GM12878 (cell line): Measurements from ENCODE around the gene DUOXA1. TPM values are rescaled to one million over a fixed set of nuclear protein-coding genes. Genes with fewer than 3 reads are reported as not detected.

ENCODE experiments used
- ATAC-seq: fragments of 200-7000 bp; cut with Tn5 transposase; 3 replicates; pipeline ENCODE4 v1.9.1; 2020; ENCODE audit warnings: mild to moderate bottlenecking, moderate library complexity
- BruUV-seq: library from RNA; stranded (reverse); fragments of 400-500 nt; replicated peaks from 2 replicates; lab custom pipeline; 2021; lab: Mats Ljungman, UMichigan
- CTCF ChIA-PET: fragments of 300-600 bp; sonication (Branson Sonifier 250); formaldehyde crosslinking; extraction: SDS; loops from one replicate; lab custom pipeline; 2021; ENCODE audit warnings: inconsistent platforms; lab: Yijun Ruan, JAX
- POLR2A ChIA-PET: fragments of 350-600 bp; formaldehyde crosslinking; extraction: SDS; loops from one replicate; lab custom pipeline; 2021; ENCODE audit warnings: inconsistent platforms; lab: Charles Lee
- RAD21 ChIA-PET: fragments of 300-600 bp; sonication (Branson Sonifier 250); formaldehyde crosslinking; loops from one replicate; lab custom pipeline; 2023; ENCODE audit warnings: antibody characterized with exemption; ENCODE audit not compliant: unreplicated experiment; lab: Charles Lee
- SMC1A ChIA-PET: fragments of 300-600 bp; sonication (Branson Sonifier 250); formaldehyde crosslinking; loops from one replicate; lab custom pipeline; 2023; ENCODE audit not compliant: unreplicated experiment, uncharacterized antibody; lab: Charles Lee
- DNase-seq: peaks from one replicate; pipeline ENCODE4 v3.0.0-alpha.2; 2011; ENCODE audit warnings: low read depth, low spot score
- FAIRE-seq: peaks from 3 replicates; lab custom pipeline; 2011; peaks lifted over from hg19 to GRCh38; lab: Jason Lieb, UNC
- H2AFZ ChIP-seq: 2 replicates; pipeline ENCODE4 v1.6.0; 2011; ENCODE audit warnings: low read depth, low read length, control low read depth; ENCODE audit not compliant: control insufficient read depth
- H3K27ac ChIP-seq: 2 replicates; pipeline ENCODE4 v1.5.1; 2011; ENCODE audit warnings: control low read depth; ENCODE audit not compliant: control insufficient read depth, insufficient read depth
- H3K27me3 ChIP-seq, 2 experiments: replicated peaks in 1 of 2; 2 replicates each; pipeline versions ENCODE4 v1.6.0 to v1.6.1; 2011; ENCODE audit warnings: low read length in 1 of 2; ENCODE audit not compliant: control insufficient read depth in 2 of 2, insufficient read depth in 2 of 2
- H3K36me3 ChIP-seq, 2 experiments: 2 replicates each; pipeline ENCODE4 v1.5.1; 2011; ENCODE audit warnings: low read length in 1 of 2; ENCODE audit not compliant: control insufficient read depth in 2 of 2, insufficient read depth in 2 of 2
- H3K4me1 ChIP-seq: 2 replicates; pipeline ENCODE4 v1.6.1; 2011; ENCODE audit warnings: mild to moderate bottlenecking, low read length, moderate library complexity, mixed read lengths; ENCODE audit not compliant: control insufficient read depth, insufficient read depth
- H3K4me2 ChIP-seq: 2 replicates; pipeline ENCODE4 v1.6.0; 2011; ENCODE audit warnings: control low read depth; ENCODE audit not compliant: control insufficient read depth, insufficient read depth
- H3K4me3 ChIP-seq: fragments of 200-600 bp; sonication (generic); 2 replicates; pipeline ENCODE4 v1.5.1; 2016
- H3K79me2 ChIP-seq: 2 replicates; pipeline ENCODE4 v1.6.0; 2011; ENCODE audit warnings: low read length; ENCODE audit not compliant: control insufficient read depth, insufficient read depth
- H3K9ac ChIP-seq: 2 replicates; pipeline ENCODE4 v1.8.0; 2011; ENCODE audit warnings: low read length, control low read depth, mixed read lengths; ENCODE audit not compliant: control insufficient read depth, insufficient read depth
- H3K9me3 ChIP-seq: replicated peaks from 3 replicates; pipeline ENCODE4 v1.5.1; 2011; ENCODE audit warnings: mild to moderate bottlenecking, low read length; ENCODE audit not compliant: control insufficient read depth, insufficient read depth
- H4K20me1 ChIP-seq: 2 replicates; pipeline ENCODE4 v1.6.0; 2011; ENCODE audit not compliant: control insufficient read depth, insufficient read depth
- CBFB ChIP-seq: IDR thresholded peaks from 2 replicates; pipeline ENCODE4 v1.6.1; 2016; ENCODE audit warnings: antibody characterized with exemption, low read depth
- DPF2 ChIP-seq: fragments of 450-650 bp; IDR thresholded peaks from 2 replicates; pipeline ENCODE4 v1.6.1; 2017; ENCODE audit warnings: mild to moderate bottlenecking
- RAD51 ChIP-seq: fragments of 450-650 bp; IDR thresholded peaks from 2 replicates; pipeline ENCODE4 v1.6.1; 2016; ENCODE audit warnings: moderate library complexity, mild to moderate bottlenecking, inconsistent platforms
- RBBP5 ChIP-seq: fragments of 200-600 bp; sonication (generic); conservative IDR thresholded peaks from 2 replicates; pipeline ENCODE4 v1.6.1; 2016
- RCOR1 ChIP-seq: conservative IDR thresholded peaks from 2 replicates; pipeline ENCODE4 v1.6.1; 2012; ENCODE audit warnings: low read depth, low read length, improper control_type of control experiment
- RFX5 ChIP-seq: IDR thresholded peaks from 2 replicates; pipeline ENCODE4 v1.6.1; 2011; ENCODE audit warnings: low read depth, low read length, improper control_type of control experiment
- SMAD5 ChIP-seq: IDR thresholded peaks from 2 replicates; pipeline ENCODE4 v1.6.1; 2016; ENCODE audit warnings: antibody characterized with exemption, low read depth
- SREBF1 ChIP-seq: IDR thresholded peaks from 2 replicates; pipeline ENCODE4 v1.6.1; 2012; ENCODE audit warnings: mild to moderate bottlenecking, low read length
- TCF7 ChIP-seq: IDR thresholded peaks from 2 replicates; pipeline ENCODE4 v1.6.1; 2014; ENCODE audit warnings: antibody characterized with exemption, borderline replicate concordance
- ZBTB40 ChIP-seq: fragments of 450-650 bp; IDR thresholded peaks from 2 replicates; pipeline ENCODE4 v1.6.1; 2016; ENCODE audit warnings: mild to moderate bottlenecking, moderate library complexity, borderline replicate concordance
- ZNF24 ChIP-seq: fragments of 450-650 bp; IDR thresholded peaks from 2 replicates; pipeline ENCODE4 v1.6.1; 2017; ENCODE audit warnings: antibody characterized with exemption, mild to moderate bottlenecking
- WGBS: methylation state at CpG from one replicate; pipeline ENCODE4 v1.1.6; 2016; ENCODE audit warnings: low lambda C conversion rate; ENCODE audit not compliant: insufficient replicate concordance, insufficient coverage; ENCODE audit errors: missing lambda C conversion rate; 5-methylcytosine and 5-hydroxymethylcytosine counted together
- in situ Hi-C: fragments of 300-500 bp; cut with MboI; formaldehyde crosslinking; loops from 9 replicates; pipeline ENCODE4 v1.14.3; 2018; ENCODE audit warnings: mixed read lengths
- intact Hi-C: fragments of 100-400 bp; cut with micrococcal nuclease; formaldehyde crosslinking; loops from one replicate; pipeline ENCODE4 v1.14.2; 2022; ENCODE audit not compliant: unreplicated experiment
- polyA plus RNA-seq, 11 experiments: library from polyadenylated mRNA; depleted of rRNA in 4 of 11; unstranded in 6 of 11; stranded (reverse) in 5 of 11; fragments of >200 nt; fragmentation: Nextera tagmentation in 4 of 11; fragmentation: Illumina TruSeq in 1 of 11; extraction: Ambion mirVana in 4 of 11; extraction: Trizol in 1 of 11; gene quantifications; 1 replicate in 1 of 11; 2 replicates in 10 of 11; pipeline versions ENCODE4 v1.2.1 to v1.2.3, GENCODE V29; 2011 to 2016; ENCODE audit warnings: inconsistent platforms in 2 of 11, missing spikeins in 2 of 11, low read depth in 1 of 11
- total RNA-seq, 4 experiments: library from RNA; depleted of rRNA in 3 of 4; stranded (reverse); fragments of >200 nt in 3 of 4; fragmentation: Illumina TruSeq in 1 of 4; extraction: Trizol in 1 of 4; gene quantifications; 2 replicates each; pipeline versions ENCODE4 v1.2.1 to v1.2.3, GENCODE V29; 2013 to 2021
- TF ChIP-seq, protein P1 (sequence below): fragments of 450-650 bp; conservative IDR thresholded peaks from 2 replicates; pipeline ENCODE4 v1.6.1; 2017; ENCODE audit warnings: mild to moderate bottlenecking, moderate library complexity
- TF ChIP-seq, protein P2 (sequence below): fragments of 450-650 bp; IDR thresholded peaks from 2 replicates; pipeline ENCODE4 v1.6.1; 2018; ENCODE audit warnings: borderline replicate concordance, mild to moderate bottlenecking; ENCODE audit not compliant: partially characterized antibody
- TF ChIP-seq, protein P3 (sequence below): fragments of 150-350 bp; IDR thresholded peaks from 2 replicates; pipeline ENCODE4 v1.6.1; 2014; ENCODE audit warnings: mild to moderate bottlenecking, low read depth, low read length

The DUOXA1 gene
- total and polyA plus RNA-seq, 10 of the 15 experiments (the other 5 are each of a cell fraction or from before 2014, with no cell fraction given): 0.08 TPM; not detected in 9

GRCh38 chr15:45114751-45115085 is 15.0 kb downstream of the DUOXA1 start:
- H3K9me3 ChIP-seq: no peaks in the 10 kb centered on the region
- H3K79me2 ChIP-seq: no peaks in the 10 kb centered on the region
- no peaks in the 10 kb centered on the region; the same call in 1 of the 2 replicates for H3K4me1 ChIP-seq
- no peaks in the 10 kb centered on the region for H4K20me1 ChIP-seq
- no peak overlapping the region for H3K4me3 ChIP-seq
- ChIA-PET POLR2A (no interaction called here), CTCF (interaction anchor here (1.3 kb wide), 1 partner anchor 11 kb away, joined by 5 read pairs; no protein-coding TSS in a partner anchor), RAD21 (no interaction called here), SMC1A (no interaction called here)
- H3K27ac ChIP-seq: no peak overlapping the region
- H2AFZ ChIP-seq: no peak overlapping the region
- intact Hi-C loops: no loop called here
- no TSS peak for BruUV-seq
- no peak for FAIRE-seq
- in situ Hi-C loops: loop anchor here (10.0 kb wide), 1 partner anchor 60 kb away; no protein-coding TSS in a partner anchor
- H3K36me3 ChIP-seq: no peaks in the 10 kb centered on the region
- no peak overlapping the region for H3K4me2 ChIP-seq
- 0% methylated on average over 2 of the region's 2 CpGs for WGBS
- H3K27me3 ChIP-seq: peaks cover 24 to 39% of the 10 kb centered on the region in 2 experiments
- no peak for ATAC-seq
- H3K9ac ChIP-seq: no peak overlapping the region
- no peak for DNase-seq
- TF ChIP-seq RFX5: no peak
- TF ChIP-seq, protein P1, sequence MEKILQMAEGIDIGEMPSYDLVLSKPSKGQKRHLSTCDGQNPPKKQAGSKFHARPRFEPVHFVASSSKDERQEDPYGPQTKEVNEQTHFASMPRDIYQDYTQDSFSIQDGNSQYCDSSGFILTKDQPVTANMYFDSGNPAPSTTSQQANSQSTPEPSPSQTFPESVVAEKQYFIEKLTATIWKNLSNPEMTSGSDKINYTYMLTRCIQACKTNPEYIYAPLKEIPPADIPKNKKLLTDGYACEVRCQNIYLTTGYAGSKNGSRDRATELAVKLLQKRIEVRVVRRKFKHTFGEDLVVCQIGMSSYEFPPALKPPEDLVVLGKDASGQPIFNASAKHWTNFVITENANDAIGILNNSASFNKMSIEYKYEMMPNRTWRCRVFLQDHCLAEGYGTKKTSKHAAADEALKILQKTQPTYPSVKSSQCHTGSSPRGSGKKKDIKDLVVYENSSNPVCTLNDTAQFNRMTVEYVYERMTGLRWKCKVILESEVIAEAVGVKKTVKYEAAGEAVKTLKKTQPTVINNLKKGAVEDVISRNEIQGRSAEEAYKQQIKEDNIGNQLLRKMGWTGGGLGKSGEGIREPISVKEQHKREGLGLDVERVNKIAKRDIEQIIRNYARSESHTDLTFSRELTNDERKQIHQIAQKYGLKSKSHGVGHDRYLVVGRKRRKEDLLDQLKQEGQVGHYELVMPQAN: no peak
- TF ChIP-seq RCOR1: no peak
- TF ChIP-seq DPF2: no peak
- TF ChIP-seq ZNF24: no peak
- TF ChIP-seq ZBTB40: no peak
- TF ChIP-seq SMAD5: no peak
- TF ChIP-seq RAD51: no peak
- TF ChIP-seq CBFB: no peak
- TF ChIP-seq, protein P2, sequence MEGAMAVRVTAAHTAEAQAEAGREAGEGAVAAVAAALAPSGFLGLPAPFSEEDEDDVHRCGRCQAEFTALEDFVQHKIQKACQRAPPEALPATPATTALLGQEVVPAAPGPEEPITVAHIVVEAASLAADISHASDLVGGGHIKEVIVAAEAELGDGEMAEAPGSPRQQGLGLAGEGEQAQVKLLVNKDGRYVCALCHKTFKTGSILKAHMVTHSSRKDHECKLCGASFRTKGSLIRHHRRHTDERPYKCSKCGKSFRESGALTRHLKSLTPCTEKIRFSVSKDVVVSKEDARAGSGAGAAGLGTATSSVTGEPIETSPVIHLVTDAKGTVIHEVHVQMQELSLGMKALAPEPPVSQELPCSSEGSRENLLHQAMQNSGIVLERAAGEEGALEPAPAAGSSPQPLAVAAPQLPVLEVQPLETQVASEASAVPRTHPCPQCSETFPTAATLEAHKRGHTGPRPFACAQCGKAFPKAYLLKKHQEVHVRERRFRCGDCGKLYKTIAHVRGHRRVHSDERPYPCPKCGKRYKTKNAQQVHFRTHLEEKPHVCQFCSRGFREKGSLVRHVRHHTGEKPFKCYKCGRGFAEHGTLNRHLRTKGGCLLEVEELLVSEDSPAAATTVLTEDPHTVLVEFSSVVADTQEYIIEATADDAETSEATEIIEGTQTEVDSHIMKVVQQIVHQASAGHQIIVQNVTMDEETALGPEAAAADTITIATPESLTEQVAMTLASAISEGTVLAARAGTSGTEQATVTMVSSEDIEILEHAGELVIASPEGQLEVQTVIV: no peak
- no peak for TF ChIP-seq RBBP5
- TF ChIP-seq SREBF1: no peak
- TF ChIP-seq, protein P3, sequence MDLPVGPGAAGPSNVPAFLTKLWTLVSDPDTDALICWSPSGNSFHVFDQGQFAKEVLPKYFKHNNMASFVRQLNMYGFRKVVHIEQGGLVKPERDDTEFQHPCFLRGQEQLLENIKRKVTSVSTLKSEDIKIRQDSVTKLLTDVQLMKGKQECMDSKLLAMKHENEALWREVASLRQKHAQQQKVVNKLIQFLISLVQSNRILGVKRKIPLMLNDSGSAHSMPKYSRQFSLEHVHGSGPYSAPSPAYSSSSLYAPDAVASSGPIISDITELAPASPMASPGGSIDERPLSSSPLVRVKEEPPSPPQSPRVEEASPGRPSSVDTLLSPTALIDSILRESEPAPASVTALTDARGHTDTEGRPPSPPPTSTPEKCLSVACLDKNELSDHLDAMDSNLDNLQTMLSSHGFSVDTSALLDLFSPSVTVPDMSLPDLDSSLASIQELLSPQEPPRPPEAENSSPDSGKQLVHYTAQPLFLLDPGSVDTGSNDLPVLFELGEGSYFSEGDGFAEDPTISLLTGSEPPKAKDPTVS: no peak
- TF ChIP-seq TCF7: no peak
